ENCODE results near the gene CBX6.
A peak's percentile ranks its signal among the peaks of the same experiment; 100 is the strongest.

Gene CBX6

GRCh38 chr22:38846412-38846811 is 25.6 kb downstream of the CBX6 start:
- H3K27me3 ChIP-seq (ENCODE audit: insufficient read depth, low read depth, severe bottlenecking) = no peaks in the 10 kb centered on the region
- H3K4me3 ChIP-seq (ENCODE audit: low read depth, low read length) = no peak overlapping the region
- no peaks in the 10 kb centered on the region for H3K9me3 ChIP-seq (ENCODE audit: severe bottlenecking)
- DNase-seq = no peak
- TF ChIP-seq CTCF (IDR thresholded peaks at IDR 0.05; ENCODE audit: low read depth, low read length) = no peak
- H3K36me3 ChIP-seq = no peaks in the 10 kb centered on the region
- no peak overlapping the region for H3K27ac ChIP-seq

- TF ChIP-seq CTCF (IDR thresholded peaks at IDR 0.05; ENCODE audit: low read depth, low read length) = no peak
- H3K27me3 ChIP-seq (ENCODE audit: insufficient read depth, low read depth, severe bottlenecking) = no peaks in the 10 kb centered on the region
These were observed 26.8 kb downstream of the CBX6 start for GRCh38 chr22:38845004-38845740.

GRCh38 chr22:38844315-38845003 is 27.6 kb downstream of the CBX6 start:
- no peak for TF ChIP-seq CTCF (IDR thresholded peaks at IDR 0.05; ENCODE audit: low read depth, low read length)
- DNase-seq = no peak
- Histone ChIP-seq H3K27me3 (ENCODE audit: insufficient read depth, low read depth, severe bottlenecking) (no peaks in the 10 kb centered on the region), H3K27ac (peak overlapping the region; percentile 48; the same call in 1 of the 2 replicates), H3K9me3 (ENCODE audit: severe bottlenecking) (no peaks in the 10 kb centered on the region), H3K4me3 (ENCODE audit: low read depth, low read length) (peak overlapping the region; percentile 47), H3K36me3 (no peaks in the 10 kb centered on the region)

More at GRCh38 chr22:38845004-38845740, 26.8 kb downstream of the CBX6 start:
- no peaks in the 10 kb centered on the region for H3K9me3 ChIP-seq (ENCODE audit: severe bottlenecking)
- no peaks in the 10 kb centered on the region for H3K36me3 ChIP-seq
- no peak overlapping the region for H3K4me3 ChIP-seq (ENCODE audit: low read depth, low read length)
- no peak for DNase-seq
- H3K27ac ChIP-seq = no peak overlapping the region

GRCh38 chr22:38843657-38844314 is 28.2 kb downstream of the CBX6 start, which contains the start of gene NPTXR:
Gene NPTXR, minus strand, starts transcription at chr22:38844028.
- no peaks in the 10 kb centered on the region for H3K27me3 ChIP-seq (ENCODE audit: insufficient read depth, low read depth, severe bottlenecking)

GRCh38 chr22:38843201-38843656 is 28.8 kb downstream of the CBX6 start:
- peak overlapping the region; percentile 67 for H3K27ac ChIP-seq
- H3K27me3 ChIP-seq (ENCODE audit: insufficient read depth, low read depth, severe bottlenecking) = no peaks in the 10 kb centered on the region
- peak overlapping the region; percentile 46 for H3K4me3 ChIP-seq (ENCODE audit: low read depth, low read length)

More at GRCh38 chr22:38843657-38844314, 28.2 kb downstream of the CBX6 start, which contains the start of gene NPTXR:
- H3K9me3 ChIP-seq (ENCODE audit: severe bottlenecking) = no peaks in the 10 kb centered on the region
- no peak for TF ChIP-seq CTCF (IDR thresholded peaks at IDR 0.05; ENCODE audit: low read depth, low read length)
- peak within 1 kb of the TSS; percentile 47 for H3K4me3 ChIP-seq (ENCODE audit: low read depth, low read length)
- peak; percentile 75 for DNase-seq
- H3K36me3 ChIP-seq = no peaks in the 10 kb centered on the region; the same call in 1 of the 2 replicates
- H3K27ac ChIP-seq = peak within 1 kb of the TSS; percentile 67

More at GRCh38 chr22:38843201-38843656, 28.8 kb downstream of the CBX6 start:
- Histone ChIP-seq H3K9me3 (ENCODE audit: severe bottlenecking) (no peaks in the 10 kb centered on the region), H3K36me3 (no peaks in the 10 kb centered on the region; the same call in 1 of the 2 replicates)
- DNase-seq = peak; percentile 70
- peak; percentile 56 for TF ChIP-seq CTCF (IDR thresholded peaks at IDR 0.05; ENCODE audit: low read depth, low read length)
